Ramos (cell line): ENCODE data around the gene RNF223.
"Not testable (repeated sequence)": the region's sequence is repeated elsewhere in the genome, so short reads cannot be mapped to it uniquely, and the experiment has no call there.

Experiments
- in situ Hi-C: fragments of 300-500 bp; cut with MboI; formaldehyde crosslinking; loops from one replicate; pipeline ENCODE4 v1.14.3; 2022; ENCODE audit warnings: low sequenced_read_pairs; ENCODE audit not compliant: unreplicated experiment

Gene RNF223

DNA sequence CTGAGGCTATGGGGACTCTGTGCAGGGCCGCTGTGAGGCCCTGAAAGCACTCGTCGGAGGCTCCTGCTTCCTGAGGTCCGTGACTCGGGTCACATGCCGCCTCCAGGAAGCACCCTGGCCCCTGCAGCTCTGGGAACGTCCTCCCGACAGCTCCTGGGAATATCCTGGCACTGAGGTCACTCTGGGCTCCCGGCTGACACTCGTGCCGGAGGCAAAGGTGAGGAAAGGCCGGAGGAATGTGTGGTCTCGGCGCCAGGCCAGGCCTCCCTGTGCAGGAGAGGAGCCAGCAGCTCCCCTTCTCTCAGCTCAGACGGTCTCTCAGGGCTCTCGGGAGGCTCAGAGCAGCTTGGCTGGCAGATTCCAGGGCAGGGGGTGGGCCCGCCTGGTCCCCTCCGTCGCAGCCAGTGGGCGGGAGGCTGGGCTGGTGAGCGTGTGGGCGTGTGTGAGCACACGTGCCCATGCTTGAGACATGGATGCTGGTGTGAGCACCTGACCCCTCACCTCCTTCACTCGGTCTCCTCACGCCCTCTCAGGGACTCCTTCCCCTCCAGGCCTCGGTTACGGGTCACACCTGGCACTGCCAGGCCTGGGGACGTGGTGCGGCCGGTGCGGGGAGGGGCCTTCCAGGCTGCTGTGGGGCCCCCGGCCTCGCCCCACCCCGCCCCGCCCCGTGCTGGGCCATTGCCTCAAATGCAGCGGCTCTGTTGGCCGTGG lies 5.5 kb upstream of the RNF223 start:
- in situ Hi-C loops: no loop called here

DNA sequence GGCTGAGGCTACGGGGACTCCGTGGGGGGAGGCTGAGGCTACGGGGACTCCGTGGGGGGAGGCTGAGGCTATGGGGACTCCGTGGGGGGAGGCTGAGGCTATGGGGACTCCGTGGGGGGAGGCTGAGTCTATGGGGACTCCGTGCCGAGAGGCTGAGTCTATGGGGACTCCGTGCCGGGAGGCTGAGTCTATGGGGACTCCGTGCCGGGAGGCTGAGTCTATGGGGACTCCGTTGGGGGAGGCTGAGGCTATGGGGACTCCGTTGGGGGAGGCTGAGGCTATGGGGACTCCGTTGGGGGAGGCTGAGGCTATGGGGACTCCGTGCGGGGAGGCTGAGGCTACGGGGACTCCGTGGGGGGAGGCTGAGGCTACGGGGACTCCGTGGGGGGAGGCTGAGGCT lies 3.3 kb upstream of the RNF223 start:
- in situ Hi-C loops: not testable (repeated sequence)

DNA sequence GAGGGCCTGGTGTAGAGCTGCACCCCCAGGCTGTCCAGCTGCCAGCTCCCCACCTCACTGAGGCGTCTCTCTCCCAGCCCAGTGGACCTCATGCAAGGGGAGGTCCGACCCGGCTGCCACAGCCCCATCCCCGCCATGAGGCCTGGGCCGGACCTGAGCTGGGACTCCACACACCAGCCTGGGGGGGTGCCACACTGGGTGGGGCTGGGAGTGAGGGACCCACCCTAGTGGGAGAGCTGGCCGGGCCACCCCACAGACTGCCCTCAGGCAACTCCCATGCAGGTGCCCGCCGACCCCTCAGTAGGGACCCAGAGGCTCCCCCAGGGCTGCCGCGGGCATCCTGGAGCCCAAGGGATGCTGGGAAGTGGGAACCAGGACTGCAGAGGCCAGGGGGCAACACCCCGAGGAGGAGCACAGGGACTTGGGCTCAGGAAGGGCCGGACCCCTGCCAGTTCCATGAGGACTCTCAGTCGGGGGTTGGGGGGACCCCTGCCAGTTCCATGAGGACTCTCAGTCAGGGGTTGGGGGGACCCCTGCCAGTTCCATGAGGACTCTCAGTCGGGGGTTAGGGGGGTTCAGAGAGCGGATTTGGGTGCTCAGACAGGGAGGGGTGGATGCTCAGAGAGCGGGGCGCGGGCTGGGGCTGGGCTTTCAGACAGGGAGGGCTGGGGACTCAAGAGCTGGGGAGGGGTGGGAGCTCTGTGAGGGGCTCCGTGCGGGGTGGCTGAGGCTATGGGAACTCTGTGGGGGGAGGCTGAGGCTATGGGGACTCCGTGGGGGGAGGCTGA lies 1.2 kb upstream of the RNF223 start:
- in situ Hi-C loops: no loop called here

DNA sequence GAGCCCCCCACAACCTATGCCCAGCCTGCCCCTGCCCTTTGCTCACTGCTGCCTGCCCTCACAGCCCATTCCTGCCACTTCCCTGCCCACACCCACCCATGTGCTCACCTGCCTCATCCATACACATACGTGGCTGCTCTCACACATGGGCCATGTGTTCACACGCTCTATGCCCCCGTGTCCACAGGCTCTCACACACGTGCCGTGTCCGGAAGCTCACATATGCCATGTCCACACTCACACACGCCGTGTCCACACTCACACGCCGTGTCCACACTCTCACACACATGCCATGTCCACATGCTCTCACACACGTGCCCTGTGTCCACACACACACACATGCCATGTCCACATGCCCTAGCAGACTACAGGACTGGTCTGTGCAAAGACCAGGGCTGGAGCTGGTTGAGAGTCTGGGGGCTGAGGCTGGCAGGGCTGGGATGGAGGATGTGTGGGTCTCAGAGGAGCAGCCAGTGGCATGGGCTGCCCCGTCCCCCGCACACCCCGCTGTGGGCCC lies 583 bp upstream of the RNF223 start:
- in situ Hi-C loops: no loop called here

DNA sequence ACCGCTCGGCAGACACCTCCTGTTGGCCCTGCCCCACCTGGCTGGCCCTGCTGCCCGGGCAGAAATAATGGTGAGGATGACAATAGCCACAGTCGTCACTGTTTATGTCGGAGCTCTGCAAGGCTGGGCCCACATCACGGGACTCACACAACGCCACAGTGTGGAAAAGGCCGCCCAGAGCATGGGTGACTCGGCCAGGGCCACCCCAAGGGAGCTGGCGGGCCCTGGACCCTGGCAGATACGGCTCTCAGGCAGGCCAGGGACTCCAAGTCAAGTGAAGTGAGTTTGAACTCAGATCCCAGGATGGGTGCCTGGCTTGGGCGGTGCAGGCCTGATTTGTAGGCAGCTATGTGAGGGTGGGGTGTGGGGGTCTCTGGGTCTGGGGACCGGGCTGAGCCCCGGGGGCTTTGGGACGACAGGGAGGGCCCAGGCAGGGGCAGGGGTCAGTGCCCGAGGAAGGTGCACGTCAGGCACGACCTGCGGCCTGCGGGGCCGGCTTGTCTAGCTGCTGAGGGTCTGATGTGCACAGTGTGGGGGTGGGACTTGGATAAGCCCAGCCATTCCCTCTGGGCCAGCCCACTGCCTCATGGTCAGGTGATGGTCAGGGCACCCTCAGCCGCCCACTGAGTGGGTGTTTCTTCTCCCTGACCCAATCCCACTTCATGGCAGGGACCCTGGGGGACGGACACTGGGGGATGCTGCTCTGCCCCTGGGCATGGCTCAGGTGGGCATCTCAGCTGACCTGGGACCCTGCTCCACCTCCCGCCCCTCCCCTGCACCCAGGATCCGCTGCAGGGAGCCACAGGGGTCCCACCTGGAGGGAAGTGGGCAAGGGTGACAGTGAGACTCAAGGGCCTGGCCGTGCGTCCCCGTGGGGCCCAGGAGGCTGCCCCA lies 1.0 kb downstream of the RNF223 start:
- in situ Hi-C loops: no loop called here

DNA sequence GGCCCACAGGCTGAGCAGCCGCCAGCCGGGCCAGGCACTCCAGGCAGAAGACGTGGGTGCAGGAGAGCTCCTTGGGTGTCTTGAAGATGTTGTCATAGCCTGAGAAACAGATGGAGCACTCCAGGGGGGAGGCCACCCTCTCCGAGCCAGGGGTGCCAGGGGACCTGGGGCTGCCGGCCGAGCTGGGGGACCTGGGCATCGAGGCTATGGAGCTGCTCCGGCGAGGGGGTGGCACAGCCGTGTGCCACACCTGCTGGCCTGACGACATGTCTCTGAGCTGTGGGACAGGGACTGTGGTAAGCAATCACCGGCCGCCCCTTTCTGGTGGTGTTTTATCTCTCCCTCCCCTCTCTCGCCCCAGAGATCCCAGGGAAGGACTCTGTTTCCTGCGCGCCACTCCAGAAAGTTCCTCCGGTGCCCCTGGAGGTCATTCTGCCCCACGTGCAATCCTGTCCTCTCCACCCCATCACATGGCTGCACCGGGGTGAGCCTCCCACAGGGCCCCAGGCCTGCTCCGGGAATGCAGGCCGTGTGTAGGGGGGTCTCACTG lies 1.7 kb downstream of the RNF223 start:
- in situ Hi-C loops: no loop called here

DNA sequence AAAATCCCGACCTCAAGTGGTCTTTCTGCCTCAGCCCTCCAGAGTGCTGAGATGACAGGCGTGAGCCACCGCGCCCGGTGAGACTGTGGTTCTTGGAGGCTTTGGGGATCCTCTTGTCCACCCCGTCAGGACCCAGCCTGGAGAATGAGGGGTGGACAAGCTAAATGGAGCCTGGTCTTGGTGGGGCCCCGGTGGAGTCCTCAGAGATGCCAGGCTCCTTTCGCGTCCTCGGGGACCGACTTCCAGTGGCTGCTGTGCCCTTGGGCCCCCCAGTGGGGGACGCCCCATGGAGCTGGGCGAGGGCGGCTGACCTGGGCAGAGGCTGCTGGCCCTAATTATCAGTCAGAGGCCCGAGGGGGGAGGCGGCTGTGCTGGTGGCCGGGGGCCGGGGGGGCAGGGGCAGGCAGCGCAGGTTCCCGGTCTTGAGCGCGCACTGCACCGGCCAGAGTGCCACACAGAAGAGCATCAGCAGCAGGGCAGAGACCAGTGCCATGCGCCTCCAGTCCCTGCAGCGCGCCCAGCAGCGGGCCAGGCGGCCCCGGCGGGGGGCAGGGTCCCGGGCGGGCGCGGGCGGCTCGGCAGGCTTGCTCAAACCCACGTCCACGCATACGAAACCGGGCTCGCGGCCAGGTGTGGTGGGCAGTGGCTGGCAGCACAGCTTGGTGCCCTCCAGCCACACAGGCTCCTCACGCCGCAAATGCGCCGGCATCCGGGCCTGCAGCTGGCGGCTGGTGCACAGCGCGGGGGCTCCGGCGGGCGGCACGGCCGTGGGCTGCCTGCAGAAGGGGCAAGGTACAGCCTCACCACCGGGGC lies 2.4 kb downstream of the RNF223 start:
- in situ Hi-C loops: no loop called here

DNA sequence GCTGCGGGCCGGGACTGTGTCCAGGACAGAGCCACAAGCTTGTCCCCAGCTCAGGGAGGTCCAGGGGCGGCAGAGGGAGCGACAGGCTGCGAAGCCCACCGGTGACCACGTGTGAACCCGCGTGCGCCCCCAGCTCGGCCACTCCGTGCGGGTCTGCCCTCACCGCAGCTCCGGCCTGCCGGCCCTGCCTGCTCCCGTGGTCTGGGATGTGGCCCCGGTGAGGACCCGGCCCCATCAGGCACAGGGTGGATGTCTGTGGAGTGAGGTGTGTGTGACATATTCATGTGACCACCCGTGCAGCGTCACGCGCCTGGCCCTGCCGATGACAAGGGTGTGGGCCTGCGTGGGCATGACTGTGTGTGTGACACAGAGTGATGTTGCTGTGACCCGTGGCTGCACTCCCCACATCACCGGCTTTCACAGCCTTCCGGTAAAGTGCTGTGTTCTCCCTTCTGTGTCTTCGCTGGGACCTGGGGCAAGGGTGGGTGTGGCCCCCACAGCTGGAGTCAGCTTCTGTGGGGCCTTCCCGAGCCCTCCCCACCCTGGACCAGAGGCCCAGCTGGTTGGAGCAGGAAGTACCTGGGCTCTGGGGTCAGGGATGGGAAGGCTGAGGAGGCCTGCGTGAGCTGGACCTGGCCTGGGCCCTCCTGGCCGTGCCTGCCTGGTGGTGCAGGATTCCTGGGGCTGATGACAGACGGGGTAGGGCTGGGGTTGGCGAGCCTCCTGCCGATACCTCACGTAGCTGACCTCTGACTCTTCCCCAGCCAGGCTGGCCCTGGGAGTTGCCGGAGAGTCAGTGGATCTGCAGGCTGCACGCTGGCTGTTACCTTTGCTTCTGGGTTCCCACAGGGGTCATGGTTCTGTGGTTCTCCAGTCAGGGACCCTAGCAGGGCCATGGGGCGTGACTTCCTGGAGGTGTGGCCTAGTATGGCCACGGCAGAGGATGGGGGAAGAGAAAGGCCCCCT lies 4.1 kb downstream of the RNF223 start:
- in situ Hi-C loops: no loop called here

DNA sequence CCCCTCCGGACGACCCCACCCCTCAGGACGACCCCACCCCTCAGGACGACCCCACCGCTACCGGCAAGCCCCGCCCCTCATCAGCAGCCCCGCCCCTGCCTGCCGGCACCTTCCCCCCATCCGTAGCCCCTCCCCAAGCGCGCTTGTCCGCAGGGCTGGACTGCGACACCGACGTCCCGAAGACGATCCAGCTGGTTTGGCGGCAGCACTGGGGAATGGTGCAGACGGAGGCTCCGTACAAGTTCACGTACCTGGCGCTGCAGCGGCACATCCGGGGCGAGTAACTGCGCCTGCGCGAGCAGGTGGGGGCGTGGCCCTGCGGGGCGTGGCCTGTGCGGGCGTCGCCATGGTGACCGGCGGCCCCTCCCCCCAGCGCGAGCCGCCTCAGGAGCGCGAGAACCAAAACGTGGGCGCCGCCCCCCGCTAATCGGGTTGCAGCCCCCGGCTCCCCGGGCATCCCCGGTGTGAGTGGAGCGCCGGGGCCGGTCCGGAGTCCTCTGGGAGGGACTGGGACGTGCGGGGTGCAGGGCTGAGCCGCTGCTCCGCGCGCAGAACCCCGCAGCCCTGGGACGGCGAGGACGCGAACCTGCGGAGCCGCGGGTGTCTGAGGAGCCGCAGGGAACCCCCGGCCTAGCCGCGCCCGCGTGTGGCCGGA lies 4.9 kb downstream of the RNF223 start:
- in situ Hi-C loops: no loop called here

DNA sequence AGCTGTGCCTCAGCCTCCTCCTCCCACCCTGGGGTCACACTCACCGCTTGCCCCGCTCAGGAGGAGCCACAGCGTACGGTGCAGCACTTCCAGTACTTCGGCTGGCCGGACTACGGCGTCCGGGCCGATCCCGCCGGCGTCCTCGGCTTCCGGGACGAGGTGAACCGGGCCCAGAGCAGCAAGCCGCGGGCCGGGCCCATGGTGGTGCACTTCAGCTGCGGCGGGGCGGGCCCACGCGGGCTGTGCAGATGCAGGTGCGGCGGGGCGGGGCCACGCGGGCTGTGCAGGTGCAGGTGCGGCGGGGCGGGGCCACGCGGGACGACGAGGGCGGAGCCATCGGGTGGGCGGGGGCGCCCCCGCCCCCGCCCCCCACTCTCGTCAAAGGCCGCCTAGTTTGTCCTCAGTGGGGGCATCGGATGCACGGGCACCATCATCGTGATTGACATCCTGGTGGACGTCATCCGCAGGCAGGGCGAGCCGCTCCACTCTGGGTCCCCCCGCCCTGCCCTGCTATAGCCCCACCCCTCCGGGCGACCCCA lies 5.5 kb downstream of the RNF223 start:
- in situ Hi-C loops: no loop called here

DNA sequence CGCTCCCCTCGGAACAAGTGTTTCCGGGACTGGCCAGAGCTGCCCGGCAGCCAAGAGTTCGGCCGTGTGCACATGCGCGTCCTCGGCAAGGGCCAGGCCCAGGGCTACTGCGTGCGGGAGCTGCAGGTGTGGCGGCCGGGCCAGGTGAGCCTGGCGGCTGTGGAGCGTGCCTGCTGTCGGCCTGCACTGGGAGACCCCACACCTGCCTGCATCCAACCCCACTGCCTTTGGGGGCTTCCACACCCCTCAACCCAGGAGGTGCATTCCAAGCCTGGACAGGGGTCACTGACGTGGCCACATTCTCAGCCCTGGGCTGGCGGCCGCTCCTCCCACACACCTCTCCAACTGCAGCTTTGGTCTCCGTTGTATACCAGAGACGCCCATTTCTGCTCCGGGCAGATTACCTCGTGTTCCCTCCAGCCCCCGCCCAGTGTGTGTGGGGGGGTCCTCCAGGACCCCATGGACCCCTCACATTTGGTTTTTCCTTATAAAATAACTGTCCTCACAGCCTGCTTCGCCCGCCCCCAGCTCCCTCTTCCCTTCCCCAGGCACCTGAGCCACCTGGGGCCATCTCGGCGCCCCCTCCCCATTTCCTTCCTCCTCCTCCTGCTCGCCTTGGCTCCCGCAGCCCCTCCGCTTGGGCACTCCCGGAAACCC lies 6.1 kb downstream of the RNF223 start:
- in situ Hi-C loops: no loop called here

DNA sequence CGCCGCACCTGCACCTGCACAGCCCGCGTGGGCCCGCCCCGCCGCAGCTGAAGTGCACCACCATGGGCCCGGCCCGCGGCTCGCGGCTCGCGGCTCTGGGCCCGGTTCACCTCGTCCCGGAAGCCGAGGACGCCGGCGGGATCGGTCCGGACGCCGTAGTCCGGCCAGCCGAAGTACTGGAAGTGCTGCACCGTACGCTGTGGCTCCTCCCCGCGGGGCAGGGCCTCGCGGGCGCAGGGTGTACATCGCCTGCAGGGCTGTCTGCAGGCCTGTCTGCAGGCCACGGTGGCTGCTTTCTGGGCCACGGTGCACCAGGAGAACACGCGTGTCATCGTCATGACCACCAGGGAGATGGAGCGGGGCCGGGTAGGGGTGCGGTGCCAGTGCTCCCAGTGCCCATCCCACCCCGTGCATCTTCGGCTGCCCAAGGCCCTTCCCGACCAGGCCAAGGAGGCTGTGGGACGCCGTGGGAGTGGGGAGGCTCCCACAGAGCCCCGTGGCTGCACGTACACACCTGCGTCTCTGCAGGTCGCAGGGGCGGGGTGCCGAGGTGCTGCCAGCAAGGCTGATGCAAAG lies 6.7 kb downstream of the RNF223 start:
- in situ Hi-C loops: no loop called here

DNA sequence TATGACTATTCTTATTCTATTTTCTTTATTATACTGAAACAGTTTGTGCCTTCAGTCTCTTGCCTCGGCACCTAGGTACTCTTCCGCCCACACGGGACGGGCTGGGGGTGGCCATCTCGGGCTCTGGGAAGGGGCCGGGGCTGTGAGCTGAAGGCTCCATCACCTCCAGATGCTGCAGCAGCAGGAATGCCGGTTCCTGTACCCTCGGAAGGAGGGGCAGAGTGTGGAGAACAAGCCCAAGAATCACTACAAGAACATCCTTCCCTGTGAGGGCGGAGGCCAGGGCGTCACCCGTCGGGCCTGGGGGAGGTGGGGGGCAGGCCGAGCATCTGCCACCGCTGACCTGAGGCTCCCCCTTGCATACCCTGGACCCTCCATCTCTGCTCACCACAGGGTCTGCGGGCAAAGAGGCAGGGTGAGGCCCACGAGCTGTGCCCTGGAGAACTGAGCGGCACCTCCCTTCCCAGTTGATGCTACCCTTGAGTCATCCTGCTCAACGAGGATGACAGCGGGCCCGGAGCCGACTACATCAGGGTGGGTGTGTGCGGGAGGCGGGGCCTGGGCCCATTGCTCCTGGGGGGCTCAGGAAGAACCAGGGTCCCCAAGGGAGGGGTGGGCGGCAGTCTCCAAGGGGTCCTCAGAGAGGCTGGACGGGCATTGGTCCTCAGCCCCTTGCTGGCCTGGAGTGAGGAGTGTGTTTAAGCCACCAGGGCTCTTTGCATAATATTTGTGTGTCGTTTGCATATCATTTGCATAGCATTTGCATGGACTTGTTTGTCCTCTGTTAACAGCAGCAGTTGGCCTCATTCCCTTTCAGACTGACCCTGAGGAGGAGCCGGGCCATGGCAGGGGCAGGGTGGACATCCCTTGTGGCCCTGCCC lies 7.5 kb downstream of the RNF223 start:
- in situ Hi-C loops: no loop called here

DNA sequence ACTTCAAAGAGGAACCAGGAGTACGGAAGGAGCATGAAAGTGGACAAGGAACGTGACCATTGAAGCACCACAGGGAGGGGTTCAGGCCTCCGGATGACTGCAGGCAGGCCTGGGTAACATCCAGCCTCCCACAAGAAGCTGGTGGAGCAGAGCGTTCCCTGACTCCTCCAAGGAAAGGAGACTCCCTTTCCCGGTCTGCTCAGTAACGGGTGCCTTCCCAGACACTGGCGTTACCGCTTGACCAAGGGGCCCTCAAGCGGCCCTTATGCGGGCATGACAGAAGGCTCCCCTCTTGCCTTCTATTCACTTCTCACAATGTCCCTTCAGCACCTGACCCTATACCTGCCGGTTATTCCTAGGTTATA lies 8.2 kb downstream of the RNF223 start:
- in situ Hi-C loops: not testable (repeated sequence)

DNA sequence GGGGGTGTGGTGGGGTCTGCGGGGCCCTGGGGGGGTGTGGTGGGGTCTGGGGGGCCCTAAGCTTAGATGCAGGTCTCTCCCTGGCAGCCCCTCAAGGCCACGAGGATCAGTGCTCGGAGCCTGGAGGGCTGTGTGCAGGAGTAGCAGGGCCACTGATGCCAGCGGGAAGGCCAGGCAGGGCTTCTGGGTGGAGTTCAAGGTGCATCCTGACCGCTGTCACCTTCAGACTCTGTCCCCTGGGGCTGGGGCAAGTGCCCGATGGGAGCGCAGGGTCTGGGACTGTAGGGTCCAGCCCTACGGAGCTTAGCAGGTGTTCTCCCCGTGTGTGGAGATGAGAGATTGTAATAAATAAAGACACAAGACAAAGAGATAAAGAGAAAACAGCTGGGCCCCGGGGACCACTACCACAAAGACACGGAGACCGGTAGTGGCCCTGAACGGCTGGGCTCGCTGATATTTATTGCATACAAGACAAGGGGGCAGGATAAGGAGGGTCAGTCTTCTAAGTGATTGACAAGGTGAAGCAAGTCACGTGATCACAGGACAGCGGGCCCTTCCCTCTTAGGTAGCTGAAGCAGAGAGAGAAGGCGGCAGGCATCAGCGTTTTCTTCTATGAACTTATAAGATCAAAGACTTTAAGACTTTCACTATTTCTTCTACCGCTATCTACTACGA lies 8.7 kb downstream of the RNF223 start:
- in situ Hi-C loops: no loop called here
